ENCODE measurements around the gene KIRREL3. TPM values are rescaled to one million over a fixed set of nuclear protein-coding genes. Genes with fewer than 3 reads are reported as not detected.

The KIRREL3 gene
- total RNA-seq, 3 donors from 2014 or later: 0.32 to 0.33 TPM; not detected in 1

- Histone ChIP-seq H3K27me3 (no peaks in the 10 kb centered on the region), H3K4me1 (no peaks in the 10 kb centered on the region), H3K27ac (peak overlapping the region in 1 of 2 donors; percentile 28), H3K4me3 (no peak overlapping the region), H3K9me3 (no peaks in the 10 kb centered on the region), H3K36me3 (no peaks in the 10 kb centered on the region)
- peak in 1 of 2 donors; percentile 19 for DNase-seq (ENCODE audit: low spot score in 2 of 2)
- intact Hi-C loops (cut with DNase I; ENCODE audit: low total_unique reads): no loop called here
- TF ChIP-seq CTCF (IDR thresholded peaks at IDR 0.05) (no peak), POLR2AphosphoS5 (IDR thresholded peaks at IDR 0.05) (no peak), POLR2A (IDR thresholded peaks at IDR 0.05) (no peak)
Measured at GRCh38 chr11:126393143-126393542, 607.4 kb downstream of the KIRREL3 start.

- intact Hi-C loops (cut with DNase I; ENCODE audit: low total_unique reads): no loop called here
- H3K4me3 ChIP-seq: no peak overlapping the region
- TF ChIP-seq POLR2AphosphoS5 (IDR thresholded peaks at IDR 0.05) (no peak), CTCF (IDR thresholded peaks at IDR 0.05) (no peak), POLR2A (IDR thresholded peaks at IDR 0.05) (no peak)
- no peaks in the 10 kb centered on the region for H3K36me3 ChIP-seq
- no peaks in the 10 kb centered on the region for H3K9me3 ChIP-seq
- H3K4me1 ChIP-seq: no peaks in the 10 kb centered on the region
- no peak overlapping the region for H3K27ac ChIP-seq
- no peaks in the 10 kb centered on the region for H3K27me3 ChIP-seq
- no peak for DNase-seq (ENCODE audit: low spot score in 2 of 2)
Measured at GRCh38 chr11:126392633-126393013, 607.9 kb downstream of the KIRREL3 start.

- no peak overlapping the region for H3K4me3 ChIP-seq
- DNase-seq (ENCODE audit: low spot score in 2 of 2): peak in 1 of 2 donors; percentile 37
- no peaks in the 10 kb centered on the region for H3K4me1 ChIP-seq
- TF ChIP-seq CTCF (IDR thresholded peaks at IDR 0.05) (no peak), POLR2A (IDR thresholded peaks at IDR 0.05) (no peak), POLR2AphosphoS5 (IDR thresholded peaks at IDR 0.05) (no peak)
- no peaks in the 10 kb centered on the region for H3K36me3 ChIP-seq
- H3K27ac ChIP-seq: no peak overlapping the region
- no peaks in the 10 kb centered on the region for H3K9me3 ChIP-seq
- H3K27me3 ChIP-seq: no peaks in the 10 kb centered on the region
- intact Hi-C loops (cut with DNase I; ENCODE audit: low total_unique reads): no loop called here
Measured at GRCh38 chr11:126391970-126392632, 608.5 kb downstream of the KIRREL3 start.

GRCh38 chr11:126391286-126391954, 609.1 kb downstream of the KIRREL3 start:
- no peaks in the 10 kb centered on the region for H3K36me3 ChIP-seq
- intact Hi-C loops (cut with DNase I; ENCODE audit: low total_unique reads): no loop called here
- H3K9me3 ChIP-seq: no peaks in the 10 kb centered on the region
- H3K27me3 ChIP-seq: no peaks in the 10 kb centered on the region
- H3K27ac ChIP-seq: peak overlapping the region in 1 of 2 donors; percentile 12
- TF ChIP-seq CTCF (IDR thresholded peaks at IDR 0.05): no peak
- no peak for TF ChIP-seq POLR2A (IDR thresholded peaks at IDR 0.05)
- TF ChIP-seq POLR2AphosphoS5 (IDR thresholded peaks at IDR 0.05): no peak
- DNase-seq (ENCODE audit: low spot score in 2 of 2): peak in 1 of 2 donors; percentile 40
- peaks cover under 1 to 4% of the 10 kb centered on the region in 2 donors for H3K4me1 ChIP-seq
- H3K4me3 ChIP-seq: no peak overlapping the region

GRCh38 chr11:126390272-126390867, 610.2 kb downstream of the KIRREL3 start:
- Histone ChIP-seq H3K4me1 (peaks cover 5 to 11% of the 10 kb centered on the region in 2 donors), H3K9me3 (no peaks in the 10 kb centered on the region), H3K27me3 (no peaks in the 10 kb centered on the region), H3K27ac (no peak overlapping the region), H3K36me3 (no peaks in the 10 kb centered on the region), H3K4me3 (no peak overlapping the region)
- intact Hi-C loops (cut with DNase I; ENCODE audit: low total_unique reads): no loop called here
- no peak for DNase-seq (ENCODE audit: low spot score in 2 of 2)
- TF ChIP-seq POLR2AphosphoS5 (IDR thresholded peaks at IDR 0.05) (no peak), CTCF (IDR thresholded peaks at IDR 0.05) (no peak), POLR2A (IDR thresholded peaks at IDR 0.05) (no peak)
